COLO668 (cell line): ENCODE data around the gene SMIM9.

Experiments
- DNase-seq: peaks from one replicate; lab custom pipeline; 2025; ENCODE audit not compliant: unreplicated experiment; lab: John Stamatoyannopoulos, UW

The SMIM9 gene

GRCh38 chrX:154784149-154784995 is 50.1 kb downstream of the SMIM9 start:
- no peak for DNase-seq

GRCh38 chrX:154780968-154781367 is 53.5 kb downstream of the SMIM9 start:
- no peak for DNase-seq

- DNase-seq, result no peak
Observed at GRCh38 chrX:154779261-154779660, 55.2 kb downstream of the SMIM9 start.

- DNase-seq, result no peak
Observed at GRCh38 chrX:154776753-154777152, 57.7 kb downstream of the SMIM9 start.

GRCh38 chrX:154775419-154776349 is 58.8 kb downstream of the SMIM9 start:
- peak; percentile 10 for DNase-seq

- DNase-seq, result no peak
Observed at GRCh38 chrX:154774622-154775021, 59.8 kb downstream of the SMIM9 start.
